ENCODE data around the gene SNTG2. TPM values are rescaled to one million over a fixed set of nuclear protein-coding genes. Genes with fewer than 3 reads are reported as not detected.

SNTG2 gene
- total and polyA plus RNA-seq, 9 donors = 0.17 to 5.7 (median 1.3) TPM; not detected in 1

DNA sequence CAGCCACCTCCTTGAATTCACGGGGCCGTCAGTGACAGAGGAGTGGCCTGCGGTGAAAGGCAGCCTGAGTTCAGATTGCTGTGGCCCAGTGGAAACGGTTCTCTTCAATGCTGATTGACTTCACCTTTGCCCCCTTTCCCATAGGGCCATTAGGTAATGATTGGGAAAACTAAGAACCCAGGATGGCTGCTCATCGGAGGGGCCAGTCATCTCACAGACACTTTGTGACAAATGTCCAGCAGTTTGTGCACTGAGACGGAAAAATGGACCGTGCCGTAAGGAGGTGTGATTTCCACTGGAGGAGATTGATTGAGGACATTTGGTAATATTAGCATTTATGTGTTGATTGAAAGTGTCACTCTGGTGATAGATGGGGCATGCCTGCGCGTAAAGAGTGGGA lies 402.9 kb downstream of the SNTG2 start:
- no peaks in the 10 kb centered on the region for H3K9me3 ChIP-seq
- no peak for DNase-seq
- H3K36me3 ChIP-seq = no peaks in the 10 kb centered on the region
- intact Hi-C loops (cut with DNase I) = no loop called here
- TF ChIP-seq EP300 (IDR thresholded peaks at IDR 0.05) (no peak), POLR2A (IDR thresholded peaks at IDR 0.05) (no peak)
- TF ChIP-seq, protein P1, sequence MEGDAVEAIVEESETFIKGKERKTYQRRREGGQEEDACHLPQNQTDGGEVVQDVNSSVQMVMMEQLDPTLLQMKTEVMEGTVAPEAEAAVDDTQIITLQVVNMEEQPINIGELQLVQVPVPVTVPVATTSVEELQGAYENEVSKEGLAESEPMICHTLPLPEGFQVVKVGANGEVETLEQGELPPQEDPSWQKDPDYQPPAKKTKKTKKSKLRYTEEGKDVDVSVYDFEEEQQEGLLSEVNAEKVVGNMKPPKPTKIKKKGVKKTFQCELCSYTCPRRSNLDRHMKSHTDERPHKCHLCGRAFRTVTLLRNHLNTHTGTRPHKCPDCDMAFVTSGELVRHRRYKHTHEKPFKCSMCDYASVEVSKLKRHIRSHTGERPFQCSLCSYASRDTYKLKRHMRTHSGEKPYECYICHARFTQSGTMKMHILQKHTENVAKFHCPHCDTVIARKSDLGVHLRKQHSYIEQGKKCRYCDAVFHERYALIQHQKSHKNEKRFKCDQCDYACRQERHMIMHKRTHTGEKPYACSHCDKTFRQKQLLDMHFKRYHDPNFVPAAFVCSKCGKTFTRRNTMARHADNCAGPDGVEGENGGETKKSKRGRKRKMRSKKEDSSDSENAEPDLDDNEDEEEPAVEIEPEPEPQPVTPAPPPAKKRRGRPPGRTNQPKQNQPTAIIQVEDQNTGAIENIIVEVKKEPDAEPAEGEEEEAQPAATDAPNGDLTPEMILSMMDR (IDR thresholded peaks at IDR 0.05) = no peak
- H3K4me1 ChIP-seq (ENCODE audit: insufficient read depth) = no peaks in the 10 kb centered on the region
- WGBS, 3 donors = 89 to 92% (median 89%) methylated on average over 10 of the region's 10 CpGs
- H3K27me3 ChIP-seq = no peaks in the 10 kb centered on the region
- H3K27ac ChIP-seq = no peak overlapping the region
- no peak overlapping the region for H3K4me3 ChIP-seq

GRCh38 chr2:1360144-1360543 lies 409.5 kb downstream of the SNTG2 start:
- intact Hi-C loops (cut with DNase I) = no loop called here
- TF ChIP-seq, protein P1 (IDR thresholded peaks at IDR 0.05) = no peak
- TF ChIP-seq POLR2A (IDR thresholded peaks at IDR 0.05) = no peak
- TF ChIP-seq EP300 (IDR thresholded peaks at IDR 0.05) = no peak
- Histone ChIP-seq H3K27me3 (no peaks in the 10 kb centered on the region), H3K4me3 (no peak overlapping the region), H3K9me3 (no peaks in the 10 kb centered on the region), H3K36me3 (no peaks in the 10 kb centered on the region), H3K27ac (no peak overlapping the region), H3K4me1 (ENCODE audit: insufficient read depth) (no peaks in the 10 kb centered on the region)
- 53 to 77% (median 59%) methylated on average over 1 of the region's 1 CpG for WGBS, 3 donors
- DNase-seq = no peak

DNA sequence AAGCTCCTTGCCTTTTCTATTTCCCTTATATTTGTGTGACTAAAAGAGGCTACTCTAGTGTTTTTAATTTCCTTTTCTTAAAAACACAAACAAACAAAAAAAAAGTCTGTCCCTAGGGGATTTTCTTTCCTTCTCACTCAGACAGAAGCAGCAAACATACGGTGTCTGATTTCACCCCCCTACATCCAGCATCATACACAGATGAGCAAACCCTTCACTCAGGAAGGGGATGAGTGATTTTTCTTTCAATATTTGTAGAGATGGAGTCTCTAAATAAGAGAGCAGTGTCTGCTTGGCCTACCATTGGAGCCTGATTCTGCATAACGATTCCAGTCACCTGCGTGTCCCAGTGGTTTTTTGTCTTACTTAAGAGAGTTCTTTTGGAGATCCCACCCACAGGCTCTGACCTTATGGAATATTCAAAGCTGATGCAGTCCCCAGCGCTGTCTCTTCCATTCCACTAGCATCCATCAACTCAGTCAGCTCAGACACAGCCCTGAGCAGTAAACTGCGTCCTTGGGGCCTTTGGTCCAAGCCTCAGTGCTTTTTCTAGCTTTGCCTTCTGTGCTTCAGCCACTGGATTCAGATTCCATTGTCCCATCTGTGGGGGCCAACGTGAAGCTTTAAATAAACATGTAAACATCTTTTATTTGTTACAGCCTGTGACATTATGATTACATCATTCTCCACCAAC lies 410.1 kb downstream of the SNTG2 start:
- Histone ChIP-seq H3K27ac (no peak overlapping the region), H3K27me3 (no peaks in the 10 kb centered on the region), H3K36me3 (no peaks in the 10 kb centered on the region), H3K4me1 (ENCODE audit: insufficient read depth) (peaks cover under 1% of the 10 kb centered on the region), H3K4me3 (no peak overlapping the region), H3K9me3 (no peaks in the 10 kb centered on the region)
- TF ChIP-seq, protein P1 (IDR thresholded peaks at IDR 0.05) = no peak
- TF ChIP-seq POLR2A (IDR thresholded peaks at IDR 0.05) (no peak), EP300 (IDR thresholded peaks at IDR 0.05) (no peak)
- DNase-seq = no peak
- intact Hi-C loops (cut with DNase I) = no loop called here
- WGBS, 3 donors = 76 to 84% (median 81%) methylated on average over 6 of the region's 6 CpGs

GRCh38 chr2:1363367-1363766 lies 412.7 kb downstream of the SNTG2 start:
- TF ChIP-seq EP300 (IDR thresholded peaks at IDR 0.05) = no peak
- TF ChIP-seq, protein P1 (IDR thresholded peaks at IDR 0.05) = no peak
- no peak for TF ChIP-seq POLR2A (IDR thresholded peaks at IDR 0.05)
- H3K27ac ChIP-seq = no peak overlapping the region
- H3K4me1 ChIP-seq (ENCODE audit: insufficient read depth) = peaks cover 4% of the 10 kb centered on the region
- no peaks in the 10 kb centered on the region for H3K9me3 ChIP-seq
- H3K27me3 ChIP-seq = no peaks in the 10 kb centered on the region
- no peak for DNase-seq
- H3K36me3 ChIP-seq = no peaks in the 10 kb centered on the region
- 98 to 100% (median 99%) methylated on average over 2 of the region's 2 CpGs for WGBS, 3 donors
- no peak overlapping the region for H3K4me3 ChIP-seq
- intact Hi-C loops (cut with DNase I) = no loop called here
